Lower lobe of right lung (tissue), 2 donors: ENCODE results near the gene USP24. TPM values are rescaled to one million over a fixed set of nuclear protein-coding genes. Genes with fewer than 3 reads are reported as not detected.

Source experiments
- ATAC-seq, 2 donors: fragments of 200-7000 bp; cut with Tn5 transposase; one replicate each; pipeline ENCODE4 v1.9.1; 2020 to 2022; ENCODE audit warnings: mild to moderate bottlenecking in 2 of 2, moderate library complexity in 2 of 2
- DNase-seq: peaks from one replicate; pipeline ENCODE4 v3.0.0-alpha.2; 2020
- H3K27ac ChIP-seq: fragments of 200-600 bp; one replicate; pipeline ENCODE4 v1.8.0; 2022
- H3K27me3 ChIP-seq: fragments of 200-600 bp; one replicate; pipeline ENCODE4 v1.8.0; 2022; ENCODE audit warnings: low read depth
- H3K36me3 ChIP-seq: fragments of 200-600 bp; one replicate; pipeline ENCODE4 v1.8.0; 2022; ENCODE audit warnings: mild to moderate bottlenecking
- H3K4me1 ChIP-seq: fragments of 200-600 bp; one replicate; pipeline ENCODE4 v1.8.0; 2022
- H3K4me3 ChIP-seq: fragments of 200-600 bp; one replicate; pipeline ENCODE4 v1.8.0; 2022; ENCODE audit warnings: mild to moderate bottlenecking
- H3K9me3 ChIP-seq: fragments of 200-600 bp; one replicate; pipeline ENCODE4 v1.8.0; 2022
- CTCF ChIP-seq: fragments of 200-600 bp; IDR thresholded peaks from one replicate; pipeline ENCODE4 v1.8.0; 2022; ENCODE audit warnings: antibody characterized with exemption, mild to moderate bottlenecking
- intact Hi-C: fragments of 100-400 bp; cut with DNase I; formaldehyde crosslinking; loops from one replicate; pipeline ENCODE4 v1.11.0; 2022
- total RNA-seq: library from RNA; stranded (reverse); fragmentation: NEBNext Ultra II Directional; extraction: Animal tissue kit (Norgen Biotek cat#: 25700); gene quantifications from one replicate; pipeline ENCODE4 v1.2.1, GENCODE V29; 2021
- donor health status: DM: no; HTN: yes; CAD: no; lungs with severe emphysema.

Gene USP24
- total RNA-seq, 1 donor from 2014 or later = 37.6 TPM

GRCh38 chr1:55225228-55225627 lies 10.1 kb upstream of the USP24 start:
- no peaks in the 10 kb centered on the region for H3K36me3 ChIP-seq
- intact Hi-C loops = no loop called here
- no peak for DNase-seq

DNA sequence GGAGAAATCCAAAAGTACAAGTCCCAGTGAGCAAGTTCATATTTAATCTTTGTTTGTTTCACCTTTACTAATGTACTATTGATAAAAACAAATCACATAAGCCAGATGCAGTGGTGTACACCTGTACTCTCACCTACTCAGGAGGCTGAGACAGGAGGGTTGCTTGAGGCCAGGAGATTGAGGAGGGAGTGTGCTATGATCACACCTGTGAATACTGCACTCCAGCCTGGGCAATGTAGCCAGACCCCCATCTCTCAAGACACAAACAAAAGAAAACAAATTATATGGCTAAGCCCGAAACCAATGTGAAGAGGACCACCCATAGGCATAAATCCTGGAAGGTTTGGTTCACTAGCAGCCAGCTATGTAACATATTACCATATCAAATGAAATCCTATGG lies 9.6 kb upstream of the USP24 start:
- Histone ChIP-seq H3K27ac (no peak overlapping the region), H3K4me3 (no peak overlapping the region), H3K27me3 (no peaks in the 10 kb centered on the region), H3K36me3 (no peaks in the 10 kb centered on the region), H3K9me3 (peaks cover 9% of the 10 kb centered on the region), H3K4me1 (no peaks in the 10 kb centered on the region)
- TF ChIP-seq CTCF = no peak
- DNase-seq (no peak), ATAC-seq (no peak)
- intact Hi-C loops = no loop called here

More at GRCh38 chr1:55225228-55225627, 10.1 kb upstream of the USP24 start:
- Histone ChIP-seq H3K9me3 (peaks cover 9% of the 10 kb centered on the region), H3K4me3 (no peak overlapping the region), H3K4me1 (no peaks in the 10 kb centered on the region), H3K27me3 (no peaks in the 10 kb centered on the region), H3K27ac (no peak overlapping the region)
- ATAC-seq = no peak
- no peak for TF ChIP-seq CTCF

DNA sequence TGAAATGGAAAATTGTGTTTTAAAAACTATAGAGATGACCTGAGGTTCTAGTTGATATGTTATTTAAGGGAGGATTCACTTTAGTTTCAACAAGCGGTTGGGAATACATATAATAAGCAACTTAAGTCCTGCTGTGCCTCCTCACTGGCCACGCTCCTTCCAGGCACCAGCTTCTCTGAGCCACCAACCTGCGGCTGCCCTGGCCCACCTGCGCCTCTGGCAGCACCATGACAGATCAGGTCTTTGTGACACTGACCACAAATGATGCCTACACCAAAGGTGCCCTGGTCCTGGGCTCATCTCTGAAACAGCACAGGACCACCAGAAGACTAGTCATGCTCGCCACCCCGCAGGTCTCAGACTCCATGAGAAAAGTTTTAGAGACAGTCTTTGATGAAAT lies 7.0 kb upstream of the USP24 start:
- no peak for TF ChIP-seq CTCF
- H3K4me3 ChIP-seq = no peak overlapping the region
- no peaks in the 10 kb centered on the region for H3K36me3 ChIP-seq
- H3K4me1 ChIP-seq = peaks cover 13% of the 10 kb centered on the region
- intact Hi-C loops = no loop called here
- no peak for ATAC-seq
- H3K9me3 ChIP-seq = no peaks in the 10 kb centered on the region
- no peaks in the 10 kb centered on the region for H3K27me3 ChIP-seq
- no peak overlapping the region for H3K27ac ChIP-seq
- DNase-seq = no peak

DNA sequence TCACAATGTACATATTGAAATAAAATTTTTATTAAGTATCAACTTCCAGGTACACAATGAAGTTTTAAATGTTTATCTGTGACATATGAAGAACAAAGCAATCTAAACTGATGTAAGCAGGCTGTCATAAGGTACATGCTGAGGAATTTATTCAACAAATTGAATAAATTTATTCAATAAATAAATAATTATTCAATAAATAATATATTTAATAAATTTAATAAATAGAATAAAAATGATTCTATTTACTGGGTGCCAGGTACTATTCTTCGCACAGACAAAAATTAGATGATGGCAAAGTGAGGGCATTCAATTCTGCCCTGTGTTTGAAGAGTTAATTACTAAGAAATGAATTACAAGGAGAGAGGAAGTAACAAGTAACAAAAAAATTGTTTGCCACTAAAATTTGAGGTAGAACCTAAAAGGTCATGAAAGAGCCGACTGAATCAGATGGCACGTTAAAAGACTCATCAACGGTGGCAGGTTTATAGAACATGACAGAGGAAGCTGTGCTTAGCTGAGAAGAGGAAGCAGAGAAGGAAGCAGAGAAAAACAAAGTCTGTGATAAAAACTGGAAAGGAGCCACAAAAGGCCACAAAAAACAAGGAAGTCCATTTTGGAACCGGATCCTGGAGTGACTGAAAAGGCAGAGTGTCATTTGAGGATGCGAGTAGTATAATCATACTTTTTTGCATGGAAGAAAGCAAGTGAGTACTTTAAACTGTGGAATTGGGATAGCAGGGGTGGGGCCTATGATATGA lies 2.2 kb upstream of the USP24 start:
- intact Hi-C loops = no loop called here
- ATAC-seq = no peak

GRCh38 chr1:55216096-55216495 lies 932 bp upstream of the USP24 start:
- H3K27me3 ChIP-seq = no peaks in the 10 kb centered on the region
- intact Hi-C loops = no loop called here
- no peak for TF ChIP-seq CTCF

More for the DNA sequence above, 2.2 kb upstream of the USP24 start:
- Histone ChIP-seq H3K27ac (peak overlapping the region; percentile 26), H3K4me3 (no peak overlapping the region), H3K4me1 (peaks cover 40% of the 10 kb centered on the region), H3K27me3 (no peaks in the 10 kb centered on the region), H3K36me3 (no peaks in the 10 kb centered on the region), H3K9me3 (no peaks in the 10 kb centered on the region)
- DNase-seq = no peak
- no peak for TF ChIP-seq CTCF

More at GRCh38 chr1:55216096-55216495, 932 bp upstream of the USP24 start:
- ATAC-seq = no peak
- H3K36me3 ChIP-seq = no peaks in the 10 kb centered on the region
- H3K4me3 ChIP-seq = peak overlapping the region; percentile 82
- H3K9me3 ChIP-seq = no peaks in the 10 kb centered on the region
- H3K27ac ChIP-seq = peak overlapping the region; percentile 96
- H3K4me1 ChIP-seq = peaks cover 53% of the 10 kb centered on the region
- no peak for DNase-seq
